ENCODE measurements around the gene COBL. TPM values are rescaled to one million over a fixed set of nuclear protein-coding genes. Genes with fewer than 3 reads are reported as not detected.
"Not testable (repeated sequence)": the region's sequence is repeated elsewhere in the genome, so short reads cannot be mapped to it uniquely, and the experiment has no call there.

COBL gene
- total RNA-seq, 1 experiment from 2014 or later, result 49.9 TPM

DNA sequence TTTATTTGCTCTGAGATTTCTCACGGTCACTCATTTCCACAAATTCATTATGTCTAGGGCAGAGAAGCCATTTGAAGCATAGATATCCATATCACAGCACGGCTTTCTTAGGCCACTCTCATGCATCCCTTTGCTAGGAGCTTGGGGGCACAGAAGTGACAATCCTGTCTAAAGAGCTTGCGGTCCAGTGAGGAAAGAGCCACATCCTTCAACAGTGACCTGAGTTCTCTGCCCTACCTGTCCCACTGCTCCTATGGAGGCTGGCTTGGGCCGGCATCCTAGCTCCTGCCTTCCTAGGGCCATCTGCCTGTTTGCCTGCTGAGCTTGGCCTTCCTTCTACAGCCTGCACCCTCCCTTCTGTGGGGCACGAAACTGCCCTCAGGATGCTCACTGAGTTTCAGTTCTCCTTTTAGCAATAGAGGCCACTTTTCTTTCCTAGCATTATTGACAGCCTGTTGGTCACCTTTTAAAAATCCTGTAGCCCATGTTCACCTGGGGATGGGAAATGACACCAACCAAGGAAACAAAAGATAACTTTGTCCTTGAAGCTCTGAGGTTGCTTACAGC lies 321.8 kb downstream of the COBL start:
- no peak for DNase-seq
- Mint-ChIP-seq H3K27me3 (ENCODE audit: unreplicated experiment) (no peaks in the 10 kb centered on the region), H3K27ac (ENCODE audit: unreplicated experiment) (no peak overlapping the region), H3K4me1 (ENCODE audit: low read depth, unreplicated experiment) (peaks cover under 1% of the 10 kb centered on the region), H3K4me3 (ENCODE audit: low read depth, unreplicated experiment) (no peak overlapping the region), H3K36me3 (ENCODE audit: insufficient read depth, unreplicated experiment) (no peaks in the 10 kb centered on the region), H3K9me3 (ENCODE audit: low read depth, unreplicated experiment) (no peaks in the 10 kb centered on the region)
- TF ChIP-seq, protein P1, sequence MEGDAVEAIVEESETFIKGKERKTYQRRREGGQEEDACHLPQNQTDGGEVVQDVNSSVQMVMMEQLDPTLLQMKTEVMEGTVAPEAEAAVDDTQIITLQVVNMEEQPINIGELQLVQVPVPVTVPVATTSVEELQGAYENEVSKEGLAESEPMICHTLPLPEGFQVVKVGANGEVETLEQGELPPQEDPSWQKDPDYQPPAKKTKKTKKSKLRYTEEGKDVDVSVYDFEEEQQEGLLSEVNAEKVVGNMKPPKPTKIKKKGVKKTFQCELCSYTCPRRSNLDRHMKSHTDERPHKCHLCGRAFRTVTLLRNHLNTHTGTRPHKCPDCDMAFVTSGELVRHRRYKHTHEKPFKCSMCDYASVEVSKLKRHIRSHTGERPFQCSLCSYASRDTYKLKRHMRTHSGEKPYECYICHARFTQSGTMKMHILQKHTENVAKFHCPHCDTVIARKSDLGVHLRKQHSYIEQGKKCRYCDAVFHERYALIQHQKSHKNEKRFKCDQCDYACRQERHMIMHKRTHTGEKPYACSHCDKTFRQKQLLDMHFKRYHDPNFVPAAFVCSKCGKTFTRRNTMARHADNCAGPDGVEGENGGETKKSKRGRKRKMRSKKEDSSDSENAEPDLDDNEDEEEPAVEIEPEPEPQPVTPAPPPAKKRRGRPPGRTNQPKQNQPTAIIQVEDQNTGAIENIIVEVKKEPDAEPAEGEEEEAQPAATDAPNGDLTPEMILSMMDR (IDR thresholded peaks at IDR 0.05; ENCODE audit: unreplicated experiment), result no peak
- intact Hi-C loops (cut with micrococcal nuclease; ENCODE audit: unreplicated experiment), result no loop called here
- CTCF ChIA-PET, result interaction anchor here (0.6 to 1.0 kb wide), 3 partner anchors 12 to 855 kb away, joined by 3 to 5 read pairs (median 4); no protein-coding TSS in a partner anchor
- no TSS peak for BruUV-seq (replicated peaks)

DNA sequence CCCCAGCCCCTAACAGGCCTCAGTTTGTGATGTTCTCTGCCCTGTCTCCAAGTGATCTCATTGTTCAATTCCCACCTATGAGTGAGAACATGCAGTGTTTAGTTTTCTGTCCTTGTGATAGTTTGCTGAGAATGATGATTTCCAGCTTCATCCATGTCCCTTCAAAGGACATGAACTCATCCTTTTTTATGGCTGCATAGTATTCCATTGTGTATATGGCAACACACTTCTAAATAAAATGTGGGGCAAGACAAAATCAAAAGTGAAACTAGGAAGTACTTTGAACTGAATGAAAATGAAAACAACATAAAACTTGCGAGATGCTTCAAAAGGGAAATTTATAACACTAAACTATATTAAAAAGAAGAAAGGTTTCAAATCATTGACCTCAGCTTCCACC lies 326.4 kb downstream of the COBL start:
- CTCF ChIA-PET; H3K36me3 Mint-ChIP-seq (ENCODE audit: insufficient read depth, unreplicated experiment); H3K4me3 Mint-ChIP-seq (ENCODE audit: low read depth, unreplicated experiment); H3K27me3 Mint-ChIP-seq (ENCODE audit: unreplicated experiment); H3K9me3 Mint-ChIP-seq (ENCODE audit: low read depth, unreplicated experiment); intact Hi-C loops (cut with micrococcal nuclease; ENCODE audit: unreplicated experiment); DNase-seq; BruUV-seq (replicated peaks); H3K4me1 Mint-ChIP-seq (ENCODE audit: low read depth, unreplicated experiment); H3K27ac Mint-ChIP-seq (ENCODE audit: unreplicated experiment): not testable (repeated sequence)

DNA sequence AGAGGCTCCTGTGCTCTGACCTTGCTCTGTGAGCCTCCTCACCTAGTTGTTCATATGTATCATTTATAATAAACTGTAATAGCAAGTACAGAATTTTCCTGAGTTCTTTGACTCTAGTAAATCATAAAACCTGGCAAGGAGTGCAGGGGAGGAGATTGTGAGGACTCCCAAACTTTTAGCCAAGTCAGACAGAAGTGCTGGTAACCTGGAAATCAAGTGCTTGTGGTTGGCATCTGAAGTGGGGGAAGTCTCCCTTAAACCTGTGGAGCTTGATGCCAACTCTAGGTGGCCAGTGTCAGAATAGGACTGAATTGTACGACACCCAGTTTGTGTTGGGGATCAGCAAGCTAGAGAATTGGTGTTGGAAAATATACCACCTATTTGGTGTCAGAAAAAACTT lies 327.6 kb downstream of the COBL start:
- intact Hi-C loops (cut with micrococcal nuclease; ENCODE audit: unreplicated experiment), result loop anchor here (5.0 kb wide), 1 partner anchor 192 kb away; no protein-coding TSS in a partner anchor
- no peak for DNase-seq
- H3K27ac Mint-ChIP-seq (ENCODE audit: unreplicated experiment), result no peak overlapping the region
- H3K36me3 Mint-ChIP-seq (ENCODE audit: insufficient read depth, unreplicated experiment), result no peaks in the 10 kb centered on the region
- H3K4me1 Mint-ChIP-seq (ENCODE audit: low read depth, unreplicated experiment), result peaks cover 6% of the 10 kb centered on the region
- CTCF ChIA-PET, result no interaction called here
- BruUV-seq (replicated peaks), result no TSS peak
- H3K9me3 Mint-ChIP-seq (ENCODE audit: low read depth, unreplicated experiment), result no peaks in the 10 kb centered on the region
- no peak overlapping the region for H3K4me3 Mint-ChIP-seq (ENCODE audit: low read depth, unreplicated experiment)
- TF ChIP-seq, protein P1 (IDR thresholded peaks at IDR 0.05; ENCODE audit: unreplicated experiment), result no peak
- no peaks in the 10 kb centered on the region for H3K27me3 Mint-ChIP-seq (ENCODE audit: unreplicated experiment)

DNA sequence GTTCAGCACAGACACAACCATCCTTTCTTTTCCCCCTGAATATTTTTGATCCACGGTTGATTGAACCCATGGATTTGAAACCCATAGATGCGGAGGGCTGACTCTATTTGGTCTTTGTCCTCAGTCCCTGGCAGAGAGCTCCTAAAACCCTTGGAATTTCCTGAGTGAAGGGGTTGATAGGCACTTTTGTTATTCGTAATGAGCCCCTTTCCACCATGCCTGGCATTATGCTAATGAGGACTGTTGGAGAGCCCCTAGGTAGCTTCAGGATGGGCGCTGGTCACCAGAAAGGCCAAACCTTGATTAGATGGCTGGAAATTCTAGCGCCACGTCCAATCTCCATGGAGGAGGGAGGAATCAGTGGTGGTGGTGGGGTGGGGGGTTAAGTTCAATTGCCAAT lies 328.1 kb downstream of the COBL start:
- H3K27ac Mint-ChIP-seq (ENCODE audit: unreplicated experiment), result no peak overlapping the region
- CTCF ChIA-PET, result no interaction called here
- intact Hi-C loops (cut with micrococcal nuclease; ENCODE audit: unreplicated experiment), result loop anchor here (5.0 kb wide), 1 partner anchor 191 kb away; no protein-coding TSS in a partner anchor

DNA sequence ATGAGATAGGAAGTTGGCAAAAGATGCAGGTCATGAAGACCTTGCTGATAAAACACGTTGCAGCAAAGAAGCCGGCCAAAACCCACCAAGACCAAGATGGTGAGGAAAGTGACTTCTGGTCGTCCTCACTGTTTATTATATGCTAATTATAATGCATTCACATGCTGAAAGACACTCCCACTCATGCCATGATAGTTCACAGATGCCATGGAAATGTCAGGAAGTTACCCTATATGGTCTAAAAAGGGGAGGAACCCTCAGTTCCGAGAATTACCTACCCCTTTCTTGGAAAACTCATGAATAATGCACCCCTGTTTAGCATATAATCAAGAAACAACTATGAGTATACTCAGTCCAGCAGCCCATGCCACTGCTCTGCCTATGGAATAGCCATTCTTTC lies 331.5 kb downstream of the COBL start:
- Mint-ChIP-seq H3K36me3 (ENCODE audit: insufficient read depth, unreplicated experiment) (no peaks in the 10 kb centered on the region), H3K9me3 (ENCODE audit: low read depth, unreplicated experiment) (no peaks in the 10 kb centered on the region), H3K27ac (ENCODE audit: unreplicated experiment) (no peak overlapping the region), H3K4me1 (ENCODE audit: low read depth, unreplicated experiment) (peaks cover 6% of the 10 kb centered on the region), H3K4me3 (ENCODE audit: low read depth, unreplicated experiment) (no peak overlapping the region), H3K27me3 (ENCODE audit: unreplicated experiment) (no peaks in the 10 kb centered on the region)
- TF ChIP-seq, protein P1 (IDR thresholded peaks at IDR 0.05; ENCODE audit: unreplicated experiment), result no peak
- BruUV-seq (replicated peaks), result no TSS peak
- no peak for DNase-seq
- CTCF ChIA-PET, result no interaction called here
- intact Hi-C loops (cut with micrococcal nuclease; ENCODE audit: unreplicated experiment), result loop anchor here (5.0 kb wide), 1 partner anchor 188 kb away; no protein-coding TSS in a partner anchor

More for the DNA sequence above, 328.1 kb downstream of the COBL start:
- DNase-seq, result no peak
- H3K4me3 Mint-ChIP-seq (ENCODE audit: low read depth, unreplicated experiment), result no peak overlapping the region
- H3K36me3 Mint-ChIP-seq (ENCODE audit: insufficient read depth, unreplicated experiment), result no peaks in the 10 kb centered on the region
- no peaks in the 10 kb centered on the region for H3K9me3 Mint-ChIP-seq (ENCODE audit: low read depth, unreplicated experiment)
- H3K27me3 Mint-ChIP-seq (ENCODE audit: unreplicated experiment), result no peaks in the 10 kb centered on the region
- BruUV-seq (replicated peaks), result no TSS peak
- TF ChIP-seq, protein P1 (IDR thresholded peaks at IDR 0.05; ENCODE audit: unreplicated experiment), result no peak
- H3K4me1 Mint-ChIP-seq (ENCODE audit: low read depth, unreplicated experiment), result peaks cover 6% of the 10 kb centered on the region

Data from Calu3 (cell line).